A673 (cell line): ENCODE measurements around the gene FBXL15.

Experiments
- EZH2 ChIP-seq: fragments of 200-600 bp; sonication (generic); IDR thresholded peaks from 2 replicates; pipeline ENCODE4 v1.6.1; 2017; ENCODE audit warnings: borderline replicate concordance, low read depth, mild to moderate bottlenecking, mixed read lengths, antibody characterized with exemption, low read length; ENCODE audit not compliant: poor library complexity, severe bottlenecking
- TF ChIP-seq, protein P1 (sequence below): fragments of 300-800, 200-600 bp; sonication (generic); conservative IDR thresholded peaks from 2 replicates; pipeline ENCODE4 v1.5.1; 2017; ENCODE audit warnings: low read depth, mild to moderate bottlenecking, antibody characterized with exemption, low read length, moderate library complexity, mixed read lengths

DNA sequence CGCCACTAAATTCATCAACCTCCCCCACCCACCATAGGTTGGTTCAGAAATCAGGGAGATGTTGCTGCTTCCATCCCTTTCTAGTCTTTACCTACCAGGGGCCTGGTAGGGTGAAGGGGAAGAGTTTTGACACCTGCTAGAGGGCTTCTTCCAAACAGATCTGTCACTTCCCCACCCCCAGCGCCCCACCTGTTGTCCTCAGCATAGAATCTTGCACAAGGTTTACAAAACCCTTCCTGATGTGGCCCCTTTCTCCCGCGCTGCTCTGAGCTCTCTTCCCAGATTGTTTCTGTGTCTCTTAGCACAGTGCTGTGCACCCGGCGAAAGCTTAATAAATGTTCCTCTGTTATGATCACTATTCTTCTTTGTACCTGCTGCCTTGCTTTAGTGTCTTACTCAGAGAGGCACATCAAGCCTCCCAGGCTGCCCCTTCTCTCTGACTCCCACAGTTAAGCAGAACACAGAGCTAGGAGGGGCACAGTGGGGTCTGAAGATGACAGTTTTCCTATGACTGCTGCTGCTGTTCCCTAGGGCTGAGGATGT lies 41.9 kb downstream of the FBXL15 start:
- TF ChIP-seq, protein P1, sequence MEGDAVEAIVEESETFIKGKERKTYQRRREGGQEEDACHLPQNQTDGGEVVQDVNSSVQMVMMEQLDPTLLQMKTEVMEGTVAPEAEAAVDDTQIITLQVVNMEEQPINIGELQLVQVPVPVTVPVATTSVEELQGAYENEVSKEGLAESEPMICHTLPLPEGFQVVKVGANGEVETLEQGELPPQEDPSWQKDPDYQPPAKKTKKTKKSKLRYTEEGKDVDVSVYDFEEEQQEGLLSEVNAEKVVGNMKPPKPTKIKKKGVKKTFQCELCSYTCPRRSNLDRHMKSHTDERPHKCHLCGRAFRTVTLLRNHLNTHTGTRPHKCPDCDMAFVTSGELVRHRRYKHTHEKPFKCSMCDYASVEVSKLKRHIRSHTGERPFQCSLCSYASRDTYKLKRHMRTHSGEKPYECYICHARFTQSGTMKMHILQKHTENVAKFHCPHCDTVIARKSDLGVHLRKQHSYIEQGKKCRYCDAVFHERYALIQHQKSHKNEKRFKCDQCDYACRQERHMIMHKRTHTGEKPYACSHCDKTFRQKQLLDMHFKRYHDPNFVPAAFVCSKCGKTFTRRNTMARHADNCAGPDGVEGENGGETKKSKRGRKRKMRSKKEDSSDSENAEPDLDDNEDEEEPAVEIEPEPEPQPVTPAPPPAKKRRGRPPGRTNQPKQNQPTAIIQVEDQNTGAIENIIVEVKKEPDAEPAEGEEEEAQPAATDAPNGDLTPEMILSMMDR = no peak
- TF ChIP-seq EZH2 = no peak
